ENCODE measurements around the gene FAM117A. TPM values are rescaled to one million over a fixed set of nuclear protein-coding genes. Genes with fewer than 3 reads are reported as not detected.
"Not testable (repeated sequence)": the region's sequence is repeated elsewhere in the genome, so short reads cannot be mapped to it uniquely, and the experiment has no call there.

FAM117A gene
- total and polyA plus RNA-seq, 4 donors = 8.6 to 20.9 (median 13.4) TPM

DNA sequence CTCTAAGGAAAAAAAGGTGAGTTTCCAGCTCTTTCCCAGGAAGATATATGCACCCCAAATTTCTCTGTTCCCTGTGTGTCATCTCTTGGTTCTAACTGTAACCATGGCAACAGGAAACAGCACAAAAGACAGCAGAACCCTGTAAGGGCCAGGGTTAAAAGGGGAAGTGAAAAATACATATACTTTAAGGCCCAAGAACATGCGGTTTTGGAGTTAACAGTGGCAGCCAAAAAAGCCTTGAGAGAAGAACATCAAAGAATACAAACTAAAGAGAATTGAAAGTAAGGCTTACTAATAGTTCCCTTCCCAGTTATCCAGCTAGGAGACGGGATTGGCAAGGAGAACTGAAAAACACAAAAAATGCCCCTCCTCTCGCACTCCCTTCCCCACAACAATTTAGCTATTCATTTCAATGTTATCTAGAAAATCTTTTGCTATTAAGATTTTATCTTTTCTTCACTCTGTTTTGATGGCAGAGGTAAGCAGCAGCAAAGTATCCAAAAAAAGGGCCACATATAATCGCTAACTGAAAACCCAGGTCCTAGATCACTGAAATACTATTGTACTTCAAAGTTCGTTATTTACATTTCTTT lies 87.6 kb downstream of the FAM117A start:
- Histone ChIP-seq H3K4me3 (no peak overlapping the region), H3K36me3 (ENCODE audit: control insufficient read depth in 4 of 4, insufficient read depth in 4 of 4, low read length in 4 of 4) (peaks cover 0 to 8% (median 0%) of the 10 kb centered on the region in 4 donors), H3K9ac (ENCODE audit: insufficient read depth in 1 of 2, low read length in 2 of 2) (peak overlapping the region in 1 of 2 donors; percentile 78), H3K4me1 (ENCODE audit: control insufficient read depth in 5 of 5, insufficient read depth in 5 of 5, low read length in 5 of 5) (peaks cover 0 to 20% (median 11%) of the 10 kb centered on the region in 5 donors), H3K27me3 (ENCODE audit: control insufficient read depth in 3 of 3, insufficient read depth in 3 of 3, low read length in 2 of 3) (no peaks in the 10 kb centered on the region), H3K27ac (ENCODE audit: low read depth in 1 of 2, low read length in 1 of 2) (peak overlapping the region in 1 of 2 donors; percentile 87), H3K9me3 (ENCODE audit: control insufficient read depth in 4 of 4, insufficient read depth in 3 of 4, low read length in 3 of 4) (no peaks in the 10 kb centered on the region)
- peak in 2 of 3 donors; percentile 37 to 54 for DNase-seq
- 19 to 20% methylated on average over 5 of the region's 5 CpGs for WGBS, 2 donors
- TF ChIP-seq, protein P1, sequence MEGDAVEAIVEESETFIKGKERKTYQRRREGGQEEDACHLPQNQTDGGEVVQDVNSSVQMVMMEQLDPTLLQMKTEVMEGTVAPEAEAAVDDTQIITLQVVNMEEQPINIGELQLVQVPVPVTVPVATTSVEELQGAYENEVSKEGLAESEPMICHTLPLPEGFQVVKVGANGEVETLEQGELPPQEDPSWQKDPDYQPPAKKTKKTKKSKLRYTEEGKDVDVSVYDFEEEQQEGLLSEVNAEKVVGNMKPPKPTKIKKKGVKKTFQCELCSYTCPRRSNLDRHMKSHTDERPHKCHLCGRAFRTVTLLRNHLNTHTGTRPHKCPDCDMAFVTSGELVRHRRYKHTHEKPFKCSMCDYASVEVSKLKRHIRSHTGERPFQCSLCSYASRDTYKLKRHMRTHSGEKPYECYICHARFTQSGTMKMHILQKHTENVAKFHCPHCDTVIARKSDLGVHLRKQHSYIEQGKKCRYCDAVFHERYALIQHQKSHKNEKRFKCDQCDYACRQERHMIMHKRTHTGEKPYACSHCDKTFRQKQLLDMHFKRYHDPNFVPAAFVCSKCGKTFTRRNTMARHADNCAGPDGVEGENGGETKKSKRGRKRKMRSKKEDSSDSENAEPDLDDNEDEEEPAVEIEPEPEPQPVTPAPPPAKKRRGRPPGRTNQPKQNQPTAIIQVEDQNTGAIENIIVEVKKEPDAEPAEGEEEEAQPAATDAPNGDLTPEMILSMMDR (IDR thresholded peaks at IDR 0.05; ENCODE audit: control extremely low read depth, extremely low read depth) = no peak
- no peak for ATAC-seq (ENCODE audit: insufficient read depth, low FRiP score)

DNA sequence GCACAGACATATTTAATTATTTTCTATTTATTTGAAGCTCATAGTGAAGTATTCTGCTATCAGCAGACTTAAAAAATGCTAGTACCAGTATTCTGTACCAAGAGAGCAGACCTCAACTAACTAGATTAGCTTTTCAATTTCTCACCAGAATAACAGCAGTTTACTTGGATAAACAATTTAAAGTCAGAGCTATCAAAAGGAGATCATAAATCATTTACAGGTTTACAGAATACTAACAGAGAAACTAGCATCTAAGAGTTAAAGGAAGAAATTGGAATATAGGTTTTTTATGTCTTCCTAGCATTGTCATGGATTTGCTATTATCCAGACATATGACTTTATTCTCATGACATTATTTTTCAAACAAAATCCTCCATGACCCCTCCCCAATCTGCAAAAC lies 89.4 kb downstream of the FAM117A start:
- H3K4me3 ChIP-seq = no peak overlapping the region
- H3K9me3 ChIP-seq (ENCODE audit: control insufficient read depth in 4 of 4, insufficient read depth in 3 of 4, low read length in 3 of 4) = no peaks in the 10 kb centered on the region
- H3K9ac ChIP-seq (ENCODE audit: insufficient read depth in 1 of 2, low read length in 2 of 2) = no peak overlapping the region
- ATAC-seq (ENCODE audit: insufficient read depth, low FRiP score) = no peak
- no peaks in the 10 kb centered on the region for H3K27me3 ChIP-seq (ENCODE audit: control insufficient read depth in 3 of 3, insufficient read depth in 3 of 3, low read length in 2 of 3)
- TF ChIP-seq, protein P1 (IDR thresholded peaks at IDR 0.05; ENCODE audit: control extremely low read depth, extremely low read depth) = no peak
- DNase-seq = no peak
- H3K27ac ChIP-seq (ENCODE audit: low read depth in 1 of 2, low read length in 1 of 2) = no peak overlapping the region
- peaks cover 0 to 8% (median 0%) of the 10 kb centered on the region in 4 donors for H3K36me3 ChIP-seq (ENCODE audit: control insufficient read depth in 4 of 4, insufficient read depth in 4 of 4, low read length in 4 of 4)
- H3K4me1 ChIP-seq (ENCODE audit: control insufficient read depth in 5 of 5, insufficient read depth in 5 of 5, low read length in 5 of 5) = peaks cover 4 to 20% (median 13%) of the 10 kb centered on the region in 5 donors

DNA sequence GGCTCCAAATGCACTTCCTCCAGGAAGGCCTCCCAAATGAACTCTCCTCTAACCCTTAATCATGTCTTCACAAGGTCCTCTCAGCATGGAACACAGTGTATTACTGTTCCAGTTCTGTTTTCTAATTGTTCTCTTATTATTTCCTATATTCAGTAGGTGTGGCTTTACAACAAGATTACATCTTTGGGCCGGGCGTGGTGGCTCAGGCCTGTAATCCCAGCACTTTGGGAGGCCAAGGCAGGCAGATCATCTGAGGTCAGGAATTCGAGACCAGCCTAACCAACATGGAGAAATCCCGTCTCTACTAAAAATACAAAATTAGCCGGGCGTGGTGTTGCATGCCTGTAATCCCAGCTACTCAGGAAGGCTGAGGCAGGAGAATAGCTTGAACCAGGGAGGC lies 90.3 kb downstream of the FAM117A start:
- 74 to 75% methylated on average over 6 of the region's 6 CpGs for WGBS, 2 donors
- not testable (repeated sequence) for H3K27me3 ChIP-seq (ENCODE audit: control insufficient read depth in 3 of 3, insufficient read depth in 3 of 3, low read length in 2 of 3); H3K36me3 ChIP-seq (ENCODE audit: control insufficient read depth in 4 of 4, insufficient read depth in 4 of 4, low read length in 4 of 4); H3K4me3 ChIP-seq; H3K9ac ChIP-seq (ENCODE audit: insufficient read depth in 1 of 2, low read length in 2 of 2); H3K27ac ChIP-seq (ENCODE audit: low read depth in 1 of 2, low read length in 1 of 2); H3K9me3 ChIP-seq (ENCODE audit: control insufficient read depth in 4 of 4, insufficient read depth in 3 of 4, low read length in 3 of 4); DNase-seq; ATAC-seq (ENCODE audit: insufficient read depth, low FRiP score)
- peaks cover 4 to 20% (median 13%) of the 10 kb centered on the region in 5 donors for H3K4me1 ChIP-seq (ENCODE audit: control insufficient read depth in 5 of 5, insufficient read depth in 5 of 5, low read length in 5 of 5)

GRCh38 chr17:49670641-49671040 lies 93.3 kb downstream of the FAM117A start:
- 37 to 73% methylated on average over 4 of the region's 4 CpGs for WGBS, 2 donors
- DNase-seq (no peak), ATAC-seq (ENCODE audit: insufficient read depth, low FRiP score) (no peak)
- H3K9me3 ChIP-seq (ENCODE audit: control insufficient read depth in 4 of 4, insufficient read depth in 3 of 4, low read length in 3 of 4) = no peaks in the 10 kb centered on the region
- H3K27ac ChIP-seq (ENCODE audit: low read depth in 1 of 2, low read length in 1 of 2) = no peak overlapping the region
- peaks cover 2 to 9% (median 3%) of the 10 kb centered on the region in 5 donors for H3K4me1 ChIP-seq (ENCODE audit: control insufficient read depth in 5 of 5, insufficient read depth in 5 of 5, low read length in 5 of 5)
- no peak overlapping the region for H3K4me3 ChIP-seq
- H3K36me3 ChIP-seq (ENCODE audit: control insufficient read depth in 4 of 4, insufficient read depth in 4 of 4, low read length in 4 of 4) = peaks cover 0 to 8% (median under 1%) of the 10 kb centered on the region in 4 donors
- no peak overlapping the region for H3K9ac ChIP-seq (ENCODE audit: insufficient read depth in 1 of 2, low read length in 2 of 2)
- TF ChIP-seq, protein P1 (IDR thresholded peaks at IDR 0.05; ENCODE audit: control extremely low read depth, extremely low read depth) = no peak
- no peaks in the 10 kb centered on the region for H3K27me3 ChIP-seq (ENCODE audit: control insufficient read depth in 3 of 3, insufficient read depth in 3 of 3, low read length in 2 of 3)

Measured in lung (tissue), 12 donors.